Measurements from ENCODE around the gene CCDC90B.
"Not testable (repeated sequence)": the region's sequence is repeated elsewhere in the genome, so short reads cannot be mapped to it uniquely, and the experiment has no call there.

The CCDC90B gene

GRCh38 chr11:83285151-83285770, 906 bp downstream of the CCDC90B start:
- no peak for DNase-seq

- no peak for DNase-seq
These were observed 1.5 kb downstream of the CCDC90B start for GRCh38 chr11:83284501-83285150.

GRCh38 chr11:83282084-83282716, 4.0 kb downstream of the CCDC90B start:
- DNase-seq = no peak

GRCh38 chr11:83280256-83280655, 5.9 kb downstream of the CCDC90B start:
- no peak for DNase-seq

- no peak for DNase-seq
These were observed 7.8 kb downstream of the CCDC90B start for GRCh38 chr11:83278351-83278750.

- no peak for DNase-seq
These were observed 10.1 kb downstream of the CCDC90B start for GRCh38 chr11:83275888-83276641.

GRCh38 chr11:83272627-83273026, 13.5 kb downstream of the CCDC90B start:
- DNase-seq = no peak

GRCh38 chr11:83271734-83272133, 14.4 kb downstream of the CCDC90B start:
- DNase-seq = not testable (repeated sequence)

- DNase-seq = not testable (repeated sequence)
These were observed 17.1 kb downstream of the CCDC90B start for GRCh38 chr11:83269080-83269479.

- no peak for DNase-seq
These were observed 20.8 kb downstream of the CCDC90B start for GRCh38 chr11:83265331-83265730.

GRCh38 chr11:83259559-83259958, 26.6 kb downstream of the CCDC90B start:
- DNase-seq = no peak

GRCh38 chr11:83257761-83258168, 28.4 kb downstream of the CCDC90B start:
- DNase-seq = no peak

GRCh38 chr11:83256602-83257340, 29.4 kb downstream of the CCDC90B start:
- DNase-seq = no peak

- no peak for DNase-seq
These were observed 30.8 kb downstream of the CCDC90B start for GRCh38 chr11:83255366-83255765.

GRCh38 chr11:83252941-83253340, 33.2 kb downstream of the CCDC90B start:
- no peak for DNase-seq

- DNase-seq = no peak
These were observed 33.9 kb downstream of the CCDC90B start for GRCh38 chr11:83252266-83252665.

- no peak for DNase-seq
These were observed 36.1 kb downstream of the CCDC90B start for GRCh38 chr11:83249972-83250593.

- no peak for DNase-seq
These were observed 36.7 kb downstream of the CCDC90B start for GRCh38 chr11:83249445-83249844.

GRCh38 chr11:83241291-83241946, 44.7 kb downstream of the CCDC90B start:
- no peak for DNase-seq

- no peak for DNase-seq
These were observed 48.1 kb downstream of the CCDC90B start for GRCh38 chr11:83238111-83238510.

GRCh38 chr11:83235825-83236224, 50.3 kb downstream of the CCDC90B start:
- no peak for DNase-seq

- no peak for DNase-seq
These were observed 62.7 kb downstream of the CCDC90B start for GRCh38 chr11:83223457-83223856.

All from effector CD8-positive, alpha-beta T cell (primary cell).